HG03039 (cell line): ENCODE data around the gene CATSPERE.
"Not testable (repeated sequence)": the region's sequence is repeated elsewhere in the genome, so short reads cannot be mapped to it uniquely, and the experiment has no call there.

Experiments used
- ATAC-seq: cut with Tn5 transposase; IDR thresholded peaks from one replicate; pipeline ENCODE4 v1.9.1; 2021; ENCODE audit warnings: mild to moderate bottlenecking, moderate library complexity; ENCODE audit not compliant: unreplicated experiment

Gene CATSPERE

DNA sequence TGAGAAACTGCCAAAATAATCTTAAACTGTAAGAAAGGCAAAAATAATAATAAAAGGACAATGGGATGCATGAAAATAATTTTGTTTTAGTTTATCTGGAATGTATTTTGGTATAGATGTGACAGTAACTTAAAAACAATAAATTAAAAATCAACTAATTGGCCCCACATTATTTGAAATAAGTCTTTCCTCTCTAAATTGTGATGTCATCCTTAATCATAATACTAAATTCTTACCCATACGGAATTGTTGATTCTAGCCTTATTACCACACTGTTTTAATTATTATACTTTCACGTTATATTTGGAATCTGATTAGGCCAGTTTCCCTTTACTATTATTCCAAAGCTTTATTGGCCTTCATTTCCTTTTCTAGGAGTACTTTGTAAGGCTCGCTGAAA is 199.5 kb downstream of the CATSPERE start:
- ATAC-seq: no peak

DNA sequence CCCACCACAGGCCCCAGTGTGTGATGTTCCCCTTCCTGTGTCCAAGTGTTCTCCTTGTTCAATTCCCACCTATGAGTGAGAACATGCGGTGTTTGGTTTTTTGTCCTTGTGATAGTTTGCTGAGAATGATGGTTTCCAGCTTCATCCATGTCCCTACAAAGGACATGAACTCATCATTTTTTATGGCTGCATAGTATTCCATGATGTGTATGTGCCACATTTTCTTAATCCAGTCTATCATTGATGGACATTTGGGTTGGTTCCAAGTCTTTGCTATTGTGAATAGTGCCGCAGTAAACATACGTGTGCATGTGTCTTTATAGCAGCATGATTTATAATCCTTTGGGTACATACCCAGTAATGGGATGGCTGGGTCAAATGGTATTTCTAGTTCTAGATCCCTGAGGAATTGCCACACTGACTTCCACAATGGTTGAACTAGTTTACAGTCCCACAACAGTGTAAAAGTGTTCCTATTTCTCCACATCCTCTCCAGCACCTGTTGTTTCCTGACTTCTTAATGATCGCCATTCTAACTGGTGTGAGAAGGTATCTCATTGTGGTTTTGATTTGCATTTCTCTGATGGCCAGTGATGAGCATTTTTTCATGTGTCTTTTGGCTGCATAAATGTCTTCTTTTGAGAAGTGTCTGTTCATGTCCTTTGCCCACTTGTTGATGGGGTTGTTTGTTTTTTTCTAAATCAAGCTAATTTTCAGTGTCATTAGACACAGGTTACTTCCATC is 200.7 kb downstream of the CATSPERE start:
- not testable (repeated sequence) for ATAC-seq

DNA sequence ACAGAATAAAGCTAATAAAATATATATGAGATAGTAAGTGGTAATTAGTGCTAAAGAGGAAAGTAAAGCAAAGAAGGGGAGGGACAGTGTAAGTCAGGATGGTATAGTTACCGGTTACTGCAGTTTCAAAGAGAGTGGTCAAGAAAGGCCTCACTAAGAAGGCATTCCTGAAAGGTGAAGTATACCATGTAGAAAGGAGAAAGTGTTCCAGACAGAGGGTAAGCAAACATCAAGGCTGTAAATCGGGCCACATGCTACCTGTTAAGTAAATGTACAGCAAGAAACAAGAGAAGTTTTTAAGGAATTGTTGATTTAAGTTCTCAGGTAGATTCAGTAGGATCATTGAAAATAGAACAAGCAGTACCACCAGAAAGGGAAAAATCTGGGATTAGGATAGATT is 201.5 kb downstream of the CATSPERE start:
- ATAC-seq: no peak

DNA sequence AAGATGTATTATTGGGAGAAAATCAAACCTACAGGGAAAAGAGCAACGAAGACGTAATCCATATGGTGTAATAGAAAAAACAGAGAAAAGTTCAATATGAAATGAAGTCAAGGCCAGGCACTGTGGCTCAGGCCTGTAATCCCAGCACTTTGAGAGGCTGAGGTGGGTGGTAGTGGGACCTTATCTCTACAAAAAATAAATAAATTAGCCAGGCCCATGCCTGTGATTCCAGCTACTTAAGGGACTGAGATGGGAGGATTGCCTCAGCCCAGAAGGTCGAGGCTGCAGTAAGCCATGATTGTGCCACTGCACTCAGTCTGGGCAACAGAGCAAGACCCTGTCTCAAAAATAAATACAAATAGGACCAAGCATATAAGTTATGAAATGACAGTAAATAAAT is 203.3 kb downstream of the CATSPERE start:
- ATAC-seq: no peak

DNA sequence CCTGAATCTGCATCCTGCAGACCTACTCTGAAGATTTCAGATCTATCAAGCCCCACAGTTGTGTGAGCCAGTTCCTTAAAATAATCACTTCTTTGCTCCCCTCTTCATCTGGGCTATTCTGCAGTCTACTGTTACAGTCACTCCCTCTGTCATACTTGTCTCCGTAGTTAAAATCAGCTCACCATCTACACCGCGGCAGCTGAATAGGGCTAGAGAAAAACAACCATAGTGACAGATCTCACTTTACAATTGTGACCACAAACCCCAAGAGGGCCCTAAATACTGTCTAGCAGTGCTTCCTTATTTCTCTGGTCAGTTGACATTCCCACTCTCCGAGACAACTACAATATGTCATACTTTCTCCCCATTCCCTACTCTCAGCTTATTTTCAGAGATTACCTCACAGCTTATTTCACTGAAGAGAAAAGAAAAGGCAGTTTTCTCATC is 204.7 kb downstream of the CATSPERE start:
- peak; percentile 61 for ATAC-seq

DNA sequence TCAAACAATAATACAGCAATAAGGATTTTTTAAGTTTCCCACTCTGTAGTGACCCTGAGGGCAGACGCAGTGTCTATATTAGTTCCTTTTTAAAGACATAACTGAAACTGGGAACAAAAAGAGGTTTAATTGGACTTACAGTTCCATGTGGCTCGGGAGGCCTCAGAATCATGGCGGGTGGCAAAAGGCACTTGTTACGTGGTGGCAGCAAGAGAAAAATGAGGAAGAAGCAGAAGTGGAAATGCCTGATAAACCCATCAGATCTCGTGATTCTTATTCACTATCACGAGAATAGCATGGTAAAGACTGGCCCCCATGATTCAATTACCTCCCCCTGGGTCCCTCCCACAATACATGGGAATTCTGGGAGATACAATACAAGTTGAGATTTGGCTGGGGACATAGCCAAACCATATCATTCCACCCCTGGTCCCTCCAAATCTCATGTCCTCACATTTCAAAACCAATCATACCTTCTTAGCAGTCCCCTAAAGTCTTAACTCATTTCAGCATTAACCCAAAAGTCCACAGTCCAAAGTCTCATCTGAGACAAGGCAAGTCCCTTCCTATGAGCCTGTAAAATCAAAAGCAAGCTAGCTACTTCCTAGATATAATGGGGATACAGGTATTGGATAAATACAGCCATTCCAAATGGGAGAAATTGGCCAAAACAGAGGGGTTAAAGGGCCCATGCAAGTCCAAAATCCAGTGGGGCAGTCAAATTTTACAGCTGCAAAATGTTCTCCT is 205.8 kb downstream of the CATSPERE start:
- ATAC-seq: not testable (repeated sequence)

DNA sequence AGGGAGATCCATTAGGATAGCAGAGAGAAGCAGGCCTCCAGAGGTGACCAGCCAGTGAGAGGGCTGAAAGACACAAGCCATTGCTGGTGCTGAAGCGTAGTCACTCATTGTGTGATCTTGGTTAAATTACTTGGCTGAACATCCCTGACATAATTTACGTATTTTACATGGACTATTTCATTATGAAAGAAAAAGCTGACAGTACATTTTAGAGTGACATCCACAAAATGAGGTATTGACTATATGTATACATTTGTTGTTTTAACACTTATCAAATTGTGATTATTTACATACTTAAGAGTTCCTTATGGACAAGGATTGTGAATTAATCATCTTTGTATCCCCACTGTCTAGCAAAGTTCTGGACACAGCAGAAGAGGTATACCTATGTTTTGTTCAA is 206.7 kb downstream of the CATSPERE start:
- no peak for ATAC-seq

DNA sequence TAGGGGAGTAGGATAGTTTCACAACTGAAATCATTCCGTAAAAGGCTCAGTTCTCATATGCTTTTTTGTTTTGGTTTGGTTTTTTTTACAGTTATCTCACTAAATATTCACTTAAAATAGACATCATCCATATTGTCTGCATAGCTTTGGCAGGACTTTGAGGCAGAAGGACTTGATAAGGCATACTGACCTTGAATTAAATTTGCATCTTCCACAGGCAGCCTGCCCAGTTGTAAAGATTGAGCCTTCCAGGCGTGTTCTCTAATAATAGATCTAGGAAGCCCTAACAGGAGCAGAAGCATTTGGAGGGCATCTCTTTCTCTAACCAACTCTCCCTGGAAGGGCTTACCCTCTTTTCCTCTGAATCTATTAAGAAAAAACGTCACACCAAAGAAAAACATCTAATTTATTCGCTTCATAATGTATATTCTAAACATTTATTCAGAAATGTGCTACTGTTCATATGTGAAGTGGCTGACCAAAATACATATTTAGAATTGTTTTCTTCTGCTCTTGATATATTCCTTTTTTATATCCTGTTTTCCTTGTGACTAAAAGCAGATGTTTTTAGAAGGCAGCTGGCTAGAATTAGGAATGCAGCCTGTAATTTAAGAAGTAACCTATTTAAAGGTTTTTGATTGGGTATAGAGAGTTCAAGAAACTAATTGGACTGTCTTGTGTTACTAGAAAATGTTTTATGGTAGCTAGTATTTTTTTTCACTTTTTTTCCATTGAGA is 212.0 kb downstream of the CATSPERE start:
- ATAC-seq: no peak

DNA sequence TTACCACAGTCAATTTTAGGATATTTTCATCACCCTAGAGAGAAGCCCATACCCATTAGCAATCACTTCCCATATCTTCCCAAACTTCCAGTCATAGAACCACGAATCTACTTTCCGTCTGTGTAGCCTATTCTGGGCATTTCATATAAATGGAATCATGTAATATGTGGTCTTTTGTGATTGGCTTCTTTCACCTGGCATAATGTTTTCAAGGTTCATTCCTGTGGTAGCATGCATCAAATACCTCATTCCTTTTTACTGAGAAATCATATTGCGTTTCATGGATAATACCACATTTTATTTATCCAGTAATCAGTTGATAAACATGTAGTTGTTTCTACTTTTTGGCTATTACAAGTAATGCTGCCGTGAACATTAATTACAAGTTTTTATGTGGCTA is 213.4 kb downstream of the CATSPERE start:
- no peak for ATAC-seq

DNA sequence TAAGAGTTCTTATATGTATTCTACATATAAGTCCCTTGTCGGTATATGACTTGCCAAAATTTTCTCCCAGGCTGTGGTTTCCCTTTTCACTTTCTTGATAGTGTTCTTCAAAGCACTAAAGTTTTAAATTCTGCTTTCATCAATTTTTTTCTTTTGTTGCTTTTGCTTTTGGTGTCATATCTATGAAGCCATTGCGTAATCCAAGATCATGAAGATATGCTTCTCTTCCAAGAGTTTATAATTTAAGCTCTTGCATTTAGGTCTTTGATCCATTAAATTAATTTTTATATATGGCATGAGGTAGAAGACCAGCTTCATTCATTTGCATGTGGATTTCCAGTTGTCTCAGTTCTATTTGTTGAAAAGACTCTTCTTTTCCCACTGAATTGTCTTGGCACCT is 214.1 kb downstream of the CATSPERE start:
- no peak for ATAC-seq

DNA sequence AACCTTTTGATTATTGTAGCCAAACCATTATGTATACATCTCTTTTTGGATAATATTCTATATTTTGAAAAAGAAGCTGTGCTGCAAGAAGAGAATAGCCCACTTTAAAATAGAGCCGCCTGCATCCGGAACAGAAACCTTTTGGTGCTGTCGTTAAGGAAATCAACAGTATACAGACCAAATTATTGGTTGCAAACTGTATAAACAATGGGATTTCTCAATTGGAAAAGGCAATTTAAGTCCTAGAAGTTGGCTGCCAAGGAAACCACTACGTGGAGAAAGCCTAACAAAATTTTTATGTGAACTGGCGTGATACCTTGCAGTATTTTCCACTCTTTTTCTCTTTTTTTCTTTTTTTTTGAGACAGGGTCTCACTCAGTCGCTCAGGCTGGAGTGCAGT is 217.6 kb downstream of the CATSPERE start:
- no peak for ATAC-seq

DNA sequence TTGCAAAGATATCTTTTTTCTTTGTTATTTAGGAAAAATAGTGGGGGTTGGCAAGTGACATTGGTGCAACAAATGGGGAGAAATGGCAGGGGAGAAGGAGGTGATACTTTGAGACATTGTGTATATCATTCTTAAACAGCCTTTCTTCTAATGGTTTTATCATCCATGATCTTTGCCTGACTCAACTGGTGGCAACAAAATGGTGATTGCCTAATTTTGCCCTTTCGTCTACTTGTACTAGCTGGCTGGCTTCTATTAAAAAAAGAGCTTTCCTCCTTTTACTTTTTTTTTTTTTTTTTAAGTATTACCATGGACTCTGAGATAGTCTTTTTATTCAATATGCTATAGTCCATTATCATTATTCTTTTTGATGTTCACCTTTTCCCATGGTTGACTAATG is 219.6 kb downstream of the CATSPERE start:
- no peak for ATAC-seq

DNA sequence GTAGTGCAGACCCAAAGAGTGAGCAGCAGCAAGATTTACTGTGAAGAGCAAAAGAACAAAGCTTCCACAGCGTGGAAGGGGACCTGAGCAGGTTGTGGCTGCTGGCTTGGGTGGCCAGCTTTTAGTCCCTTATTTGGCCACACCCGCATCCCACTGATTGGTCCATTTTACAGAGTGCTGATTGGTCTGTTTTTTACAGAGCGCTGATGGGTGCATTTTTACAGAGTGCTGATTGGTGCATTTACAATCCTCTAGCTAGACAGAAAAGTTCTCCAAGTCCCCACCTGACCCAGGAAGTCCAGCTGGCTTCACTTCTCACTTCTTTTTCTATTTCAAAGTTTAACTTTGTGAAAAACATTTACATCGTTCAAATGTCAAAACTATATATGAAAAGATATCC is 221.0 kb downstream of the CATSPERE start:
- not testable (repeated sequence) for ATAC-seq
